GM21367 (cell line): ENCODE data around the gene MRPS16.
A peak's percentile ranks its signal among the peaks of the same experiment; 100 is the strongest.
"Not testable (repeated sequence)": the region's sequence is repeated elsewhere in the genome, so short reads cannot be mapped to it uniquely, and the experiment has no call there.

ENCODE experiments used
- ATAC-seq: cut with Tn5 transposase; IDR thresholded peaks from one replicate; pipeline ENCODE4 v1.9.1; 2021; ENCODE audit not compliant: unreplicated experiment

MRPS16 gene

DNA sequence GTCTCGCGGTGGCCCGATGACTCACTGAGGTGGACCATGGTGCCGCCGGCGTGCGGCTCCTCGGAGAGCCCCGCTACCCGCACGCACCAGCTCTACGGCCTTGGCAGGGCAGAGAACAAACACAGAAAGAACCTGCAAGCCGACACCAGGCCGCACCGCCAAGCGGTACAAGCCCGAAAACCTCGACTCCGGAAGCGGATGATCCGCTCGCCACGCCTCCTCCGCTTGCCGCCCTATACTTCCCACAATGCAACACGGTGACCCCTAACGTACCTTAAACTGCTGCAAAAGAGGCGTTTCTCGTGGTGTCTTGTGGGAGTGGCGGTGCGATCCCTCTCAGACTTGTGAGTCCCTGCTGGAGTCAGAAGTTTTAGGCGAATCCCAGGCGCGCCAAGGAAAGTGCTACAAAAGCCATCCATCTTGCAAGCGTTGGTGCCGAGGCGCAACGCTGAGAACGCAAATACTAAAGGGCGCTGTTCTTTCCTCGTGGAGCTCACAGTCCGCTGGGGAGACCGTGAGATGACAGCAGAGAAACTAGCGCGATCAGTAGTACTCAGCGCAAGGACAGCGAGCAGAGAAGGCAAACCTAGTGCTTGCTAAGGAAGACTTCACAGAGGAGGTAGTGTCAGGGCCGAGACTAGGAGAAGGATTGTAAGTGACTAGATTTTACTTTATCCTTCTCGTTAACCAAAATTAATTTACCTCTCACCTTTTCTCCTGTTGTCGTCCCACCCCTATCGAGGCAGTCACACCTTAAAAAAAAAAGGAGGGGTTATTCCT, at the start of gene MRPS16:
TSS of gene MRPS16 (minus strand) at position 200 of the 780 bp plus-strand sequence. CDS start at position 38, 162 bp downstream.
- peak; percentile 62 for ATAC-seq

GRCh38 chr10:73296946-73297345, 44.5 kb upstream of the MRPS16 start:
- ATAC-seq: no peak

GRCh38 chr10:73293461-73293860, 41.0 kb upstream of the MRPS16 start:
- ATAC-seq: no peak

DNA sequence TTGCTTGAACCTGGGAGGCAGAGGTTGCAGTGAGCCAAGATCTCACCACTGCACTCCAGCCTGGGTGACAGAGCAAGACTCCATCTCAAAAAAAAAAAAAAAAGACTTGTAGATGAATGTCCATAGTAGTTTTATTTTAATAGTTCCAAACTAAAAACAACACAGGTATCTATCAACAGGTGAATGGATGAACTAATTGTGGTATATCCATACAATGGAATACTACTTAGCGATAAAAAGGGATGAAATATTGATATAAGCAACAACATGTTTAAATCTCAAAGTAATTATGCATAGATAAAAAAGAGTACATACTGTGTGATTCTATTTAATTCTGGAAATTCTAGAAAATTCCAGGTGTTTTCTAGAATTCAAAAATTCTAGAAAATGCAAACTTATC, 37.5 kb upstream of the MRPS16 start:
- no peak for ATAC-seq

DNA sequence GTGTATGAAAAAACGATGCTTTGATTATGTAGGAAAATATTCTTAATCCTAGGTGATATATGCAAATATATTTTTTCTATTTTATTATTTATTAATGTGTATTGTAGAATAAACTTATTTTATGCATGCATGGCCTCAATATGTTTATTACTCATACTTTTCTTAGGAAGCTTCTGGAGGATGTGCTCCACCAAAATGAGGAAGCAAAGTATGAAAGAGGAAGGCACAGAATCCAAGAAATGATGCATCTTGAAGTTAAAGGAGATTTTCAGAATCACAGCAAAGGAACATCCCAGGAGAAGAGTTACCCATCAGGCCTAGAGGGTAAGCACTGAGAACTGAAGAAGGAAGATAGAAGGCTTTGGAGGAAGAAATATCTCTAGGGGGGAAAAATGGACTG, 35.0 kb upstream of the MRPS16 start:
- no peak for ATAC-seq

- no peak for ATAC-seq
These were observed 28.7 kb upstream of the MRPS16 start for GRCh38 chr10:73281097-73281496.

GRCh38 chr10:73264423-73264822, 12.0 kb upstream of the MRPS16 start:
- no peak for ATAC-seq

- ATAC-seq: no peak
These were observed 11.4 kb upstream of the MRPS16 start for GRCh38 chr10:73263693-73264347.

GRCh38 chr10:73262880-73263555, 10.6 kb upstream of the MRPS16 start:
- no peak for ATAC-seq

GRCh38 chr10:73262105-73262730, 9.8 kb upstream of the MRPS16 start:
- no peak for ATAC-seq

- ATAC-seq: no peak
These were observed 9.0 kb upstream of the MRPS16 start for GRCh38 chr10:73261362-73261995.

- ATAC-seq: not testable (repeated sequence)
These were observed 6.2 kb upstream of the MRPS16 start for GRCh38 chr10:73258612-73259011.

- ATAC-seq: peak; percentile 20
These were observed 746 bp upstream of the MRPS16 start for GRCh38 chr10:73253225-73253555.

- ATAC-seq: no peak
These were observed 580 bp downstream of the MRPS16 start for GRCh38 chr10:73251683-73252444.

DNA sequence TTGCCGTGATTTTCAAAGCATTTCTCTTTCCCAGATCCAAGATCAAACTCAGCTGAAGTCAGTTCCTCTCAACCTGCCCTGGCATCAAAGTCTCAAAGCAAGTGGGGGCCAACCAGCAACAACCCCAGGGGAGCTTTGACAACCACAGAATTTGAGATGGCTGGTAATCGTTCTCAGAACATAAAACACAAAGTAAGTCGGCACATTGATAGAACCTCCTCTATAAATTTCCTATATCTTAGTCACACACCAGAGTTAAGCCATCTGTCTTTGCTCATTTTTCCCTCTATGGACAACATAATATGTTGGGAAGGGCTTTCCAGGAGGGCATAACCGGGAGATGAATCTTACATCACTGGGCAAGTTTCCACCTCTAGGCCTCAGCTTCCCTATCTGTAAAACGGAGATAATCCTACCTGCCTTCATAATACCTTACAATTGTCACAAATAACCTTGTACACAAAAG, 4.2 kb downstream of the MRPS16 start:
- ATAC-seq: no peak

GRCh38 chr10:73247509-73248258, 4.8 kb downstream of the MRPS16 start:
- ATAC-seq: no peak

DNA sequence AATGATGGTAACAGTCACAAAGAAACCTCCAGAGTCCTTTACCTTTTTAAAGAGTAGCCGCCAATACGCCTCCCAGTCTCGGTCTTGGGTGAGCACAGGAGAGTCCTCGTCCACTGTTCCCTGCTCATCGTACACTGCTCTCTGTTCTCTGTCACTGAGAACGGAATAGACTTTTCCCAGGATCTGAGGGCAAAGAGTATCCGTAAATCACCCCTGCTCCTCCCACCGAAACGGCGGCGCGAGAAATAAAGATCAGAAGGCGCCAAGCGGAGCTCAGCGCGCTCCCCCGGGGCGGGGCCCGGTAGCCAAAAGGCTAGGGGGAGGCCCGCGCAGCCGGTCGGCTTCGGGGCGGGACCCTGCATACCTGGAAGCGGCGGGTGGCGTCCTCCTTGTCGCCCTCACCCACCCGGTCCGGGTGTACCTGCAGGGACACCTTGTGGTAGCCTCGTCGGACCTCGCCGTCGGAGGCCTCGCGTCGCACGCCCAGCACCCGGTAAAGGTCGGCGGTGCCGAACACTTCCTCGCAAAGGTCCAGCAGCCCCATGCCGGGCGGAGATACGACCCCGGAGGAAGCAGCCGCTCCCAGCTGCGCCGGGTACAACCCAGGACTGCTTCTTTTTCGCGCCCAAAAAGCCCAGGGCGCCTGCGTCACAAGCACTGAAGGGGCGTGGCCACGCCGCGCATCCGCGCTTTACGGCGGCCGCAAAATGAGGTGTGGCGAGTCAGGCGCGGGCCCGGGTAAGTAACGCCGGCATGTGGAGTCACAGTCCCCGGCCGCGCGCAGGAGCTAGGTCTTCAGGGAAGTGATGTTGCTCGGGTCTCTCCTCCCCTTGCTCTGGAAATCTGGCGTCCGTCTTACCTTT, 5.6 kb downstream of the MRPS16 start, which contains the start of gene DNAJC9:
TSS of gene DNAJC9 (minus strand) at position 610 of the 863 bp plus-strand sequence. CDS start at position 544, 66 bp downstream.
- peak; percentile 71 for ATAC-seq

DNA sequence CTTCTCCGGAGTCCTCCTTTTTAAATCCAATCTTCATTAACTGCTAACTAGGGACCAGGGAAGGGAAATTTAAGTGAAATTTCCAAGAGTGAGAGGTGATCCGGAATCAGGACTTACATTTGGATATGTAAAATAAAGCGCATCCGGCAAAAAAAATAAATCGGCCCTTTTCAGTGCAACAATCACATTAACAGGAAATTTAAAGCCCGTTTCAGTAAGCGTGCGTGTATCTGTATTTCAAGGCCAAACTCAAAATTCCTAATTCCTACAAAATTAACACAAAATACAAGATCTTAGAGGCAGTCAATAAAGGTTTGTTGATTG, 6.2 kb downstream of the MRPS16 start:
- ATAC-seq: no peak
